OCI-LY7 (cell line): Measurements from ENCODE around the gene NF1.

Source experiments
- CTCF ChIP-seq: fragments of 200-600 bp; sonication (generic); conservative IDR thresholded peaks from 2 replicates; pipeline ENCODE4 v1.5.1; 2014; ENCODE audit warnings: mild to moderate bottlenecking, antibody characterized with exemption, low read length, moderate library complexity, mixed read lengths
- EZH2phosphoT487 ChIP-seq: fragments of 200-600 bp; sonication (generic); IDR thresholded peaks from 2 replicates; pipeline ENCODE4 v1.6.1; 2018; ENCODE audit warnings: low read depth, borderline replicate concordance, mild to moderate bottlenecking, mixed run types, antibody characterized with exemption, low read length, moderate library complexity, mixed read lengths

DNA sequence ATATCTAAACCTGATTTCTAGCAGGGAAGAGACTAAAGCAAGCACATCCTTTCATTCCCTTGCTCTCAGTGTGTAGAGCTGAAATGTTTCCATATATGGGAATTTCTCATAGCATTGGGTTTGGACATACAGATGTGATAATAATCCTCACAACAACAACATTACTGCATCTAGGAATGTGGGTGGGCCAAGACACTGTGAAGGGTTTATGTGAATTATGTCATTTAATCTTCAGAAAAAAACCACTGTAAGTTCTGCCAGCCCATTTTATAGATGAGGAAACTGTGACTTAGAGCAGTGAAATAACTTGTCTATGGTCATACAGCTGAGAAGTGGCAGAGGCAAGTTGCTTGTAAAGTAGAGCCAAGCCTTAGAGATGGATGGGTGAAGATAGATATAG is 197.0 kb downstream of the NF1 start:
- TF ChIP-seq CTCF (no peak), EZH2phosphoT487 (no peak)
